ENCODE data around the gene GRP.
"Not testable (repeated sequence)": the region's sequence is repeated elsewhere in the genome, so short reads cannot be mapped to it uniquely, and the experiment has no call there.

The GRP gene

GRCh38 chr18:59229701-59230443 lies 9.9 kb downstream of the GRP start:
- no peak for DNase-seq

DNA sequence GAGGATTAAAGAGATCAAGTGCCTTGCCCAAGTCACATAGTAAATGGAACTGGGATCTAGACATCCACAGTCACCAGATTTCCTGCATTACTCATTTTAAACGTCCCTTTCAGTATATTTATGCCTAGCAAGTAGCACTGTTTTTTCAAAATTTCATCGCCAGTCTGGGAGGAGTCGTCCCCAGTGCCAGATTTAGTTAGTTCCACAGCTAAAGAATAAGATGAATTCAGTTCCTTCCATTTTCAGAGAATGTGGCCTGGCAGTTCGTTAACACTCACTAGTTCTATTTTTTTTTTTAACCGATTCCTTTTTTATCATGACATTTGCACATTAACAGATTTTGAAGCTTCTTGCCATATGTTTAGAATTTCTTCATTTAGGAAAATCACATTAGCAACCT lies 11.2 kb downstream of the GRP start:
- DNase-seq = no peak

- no peak for DNase-seq
Measured at GRCh38 chr18:59231877-59232276, 11.9 kb downstream of the GRP start.

- DNase-seq = no peak
Measured at GRCh38 chr18:59232309-59233016, 12.5 kb downstream of the GRP start.

DNA sequence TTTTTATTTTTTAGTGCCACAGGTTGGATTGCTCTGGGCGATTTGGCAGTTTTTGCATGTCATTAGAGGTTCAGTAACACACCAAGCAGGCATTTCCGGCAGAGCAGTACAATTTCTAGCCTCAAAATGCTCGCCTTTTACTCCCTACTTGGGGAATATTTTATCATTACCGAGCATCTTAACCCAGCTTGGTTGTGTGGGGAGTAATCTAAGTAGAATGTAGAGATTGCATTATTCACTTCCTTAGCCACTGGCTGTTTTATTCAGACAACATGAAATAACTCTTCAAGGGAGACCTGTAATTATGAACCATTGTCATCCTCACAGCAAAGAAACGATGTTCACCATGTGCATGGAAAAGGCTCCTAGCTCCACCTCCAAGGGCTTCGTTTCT lies 13.1 kb downstream of the GRP start:
- no peak for DNase-seq

- no peak for DNase-seq
Measured at GRCh38 chr18:59238385-59238784, 18.4 kb downstream of the GRP start.

DNA sequence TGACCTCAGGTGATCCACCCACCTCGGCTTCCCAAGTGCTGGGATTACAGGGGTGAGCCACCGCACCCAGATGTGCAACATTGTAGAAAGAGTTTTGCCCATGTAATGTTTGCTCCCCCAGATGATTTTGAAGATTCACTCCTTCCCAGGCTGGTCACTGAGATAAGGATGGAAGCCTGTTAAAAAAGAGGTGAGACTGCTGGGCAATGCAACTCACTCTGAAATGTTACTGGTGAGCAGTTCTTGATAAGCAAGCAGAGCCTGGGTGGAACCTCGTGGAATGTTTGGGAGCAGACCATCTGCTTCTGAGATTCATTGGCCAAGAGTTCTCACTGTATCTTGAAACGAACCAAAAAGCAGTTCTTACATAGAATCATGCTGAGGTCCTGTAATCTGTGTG lies 19.7 kb downstream of the GRP start:
- DNase-seq = no peak

DNA sequence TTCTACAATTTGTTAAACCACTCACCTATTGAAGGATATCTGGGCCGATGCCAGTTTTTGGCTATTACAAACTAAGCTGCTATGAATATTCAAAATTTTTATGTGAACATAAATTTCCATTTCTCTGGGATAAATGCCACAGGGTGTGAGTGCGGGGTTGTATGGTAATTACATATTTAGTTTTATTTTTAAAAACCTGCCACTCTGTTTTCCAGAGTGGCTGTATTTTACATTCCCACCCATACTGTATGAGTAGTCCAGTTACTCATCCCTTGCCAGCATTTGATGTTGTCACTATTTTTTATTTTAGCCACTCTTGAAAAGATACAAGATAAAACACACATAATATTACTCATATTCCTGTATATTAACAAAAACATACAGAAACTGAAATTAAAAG lies 22.9 kb downstream of the GRP start:
- no peak for DNase-seq

- DNase-seq = no peak
Measured at GRCh38 chr18:59246796-59247195, 26.8 kb downstream of the GRP start.

DNA sequence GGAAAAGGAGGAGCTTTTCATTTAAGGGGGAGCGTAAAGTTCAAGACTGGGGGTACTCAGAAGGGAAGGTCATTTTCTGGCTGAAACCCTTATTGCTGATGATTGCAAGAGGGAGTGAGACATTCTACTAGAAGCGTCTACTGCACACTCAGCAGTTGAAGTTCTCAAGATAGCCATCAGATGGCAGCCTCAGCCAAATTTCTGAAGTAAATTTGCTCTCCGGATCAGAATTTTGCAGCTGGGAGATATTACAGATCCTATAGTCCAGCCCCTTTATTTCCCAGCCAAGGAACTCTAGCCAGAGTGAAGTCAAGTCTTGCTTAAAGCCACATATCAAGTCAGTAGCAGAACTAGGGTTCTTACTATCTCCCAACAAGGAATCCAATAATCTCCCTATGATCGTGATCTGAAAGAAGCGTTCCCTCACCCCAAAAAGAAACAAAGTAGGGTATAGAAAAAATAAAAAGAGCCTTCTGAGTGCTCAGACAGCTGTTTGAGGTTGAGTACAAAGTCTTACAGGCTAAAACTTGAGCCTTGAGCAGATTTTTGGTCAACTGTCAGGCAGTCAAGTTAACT lies 29.3 kb downstream of the GRP start:
- no peak for DNase-seq

DNA sequence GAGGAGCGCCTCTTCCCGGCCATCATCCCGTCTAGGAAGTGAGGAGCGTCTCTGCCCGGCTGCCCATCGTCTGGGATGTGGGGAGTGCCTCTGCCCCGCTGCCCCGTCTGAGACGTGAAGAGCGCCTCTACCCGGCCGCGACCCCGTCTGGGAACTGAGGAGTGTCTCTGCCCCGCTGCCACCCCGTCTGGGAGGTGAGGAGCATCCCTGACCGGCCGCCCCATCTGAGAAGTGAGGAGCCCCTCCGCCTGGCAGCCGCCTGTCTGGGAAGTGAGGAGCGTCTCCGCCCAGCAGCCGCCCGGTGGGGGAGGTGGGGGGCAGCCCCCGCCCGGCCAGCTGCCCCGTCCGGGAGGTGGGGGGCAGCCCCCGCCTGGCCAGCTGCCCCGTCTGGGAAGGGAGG lies 35.5 kb downstream of the GRP start:
- DNase-seq = not testable (repeated sequence)

GRCh38 chr18:59261842-59262241 lies 41.9 kb downstream of the GRP start:
- DNase-seq = not testable (repeated sequence)

DNA sequence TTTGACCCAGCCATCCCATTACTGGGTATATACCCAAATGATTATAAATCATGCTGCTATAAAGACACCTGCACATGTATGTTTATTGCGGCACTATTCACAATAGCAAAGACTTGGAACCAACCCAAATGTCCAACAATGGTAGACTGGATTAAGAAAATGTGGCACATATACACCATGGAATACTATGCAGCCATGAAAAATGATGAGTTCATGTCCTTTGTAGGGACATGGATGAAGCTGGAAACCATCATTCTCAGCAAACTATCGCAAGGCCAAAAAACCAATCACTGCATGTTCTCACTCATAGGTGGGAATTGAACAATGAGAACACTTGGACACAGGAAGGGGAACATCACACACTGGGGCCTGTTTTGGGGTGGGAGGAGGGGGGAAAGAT lies 42.3 kb downstream of the GRP start:
- DNase-seq = not testable (repeated sequence)

DNA sequence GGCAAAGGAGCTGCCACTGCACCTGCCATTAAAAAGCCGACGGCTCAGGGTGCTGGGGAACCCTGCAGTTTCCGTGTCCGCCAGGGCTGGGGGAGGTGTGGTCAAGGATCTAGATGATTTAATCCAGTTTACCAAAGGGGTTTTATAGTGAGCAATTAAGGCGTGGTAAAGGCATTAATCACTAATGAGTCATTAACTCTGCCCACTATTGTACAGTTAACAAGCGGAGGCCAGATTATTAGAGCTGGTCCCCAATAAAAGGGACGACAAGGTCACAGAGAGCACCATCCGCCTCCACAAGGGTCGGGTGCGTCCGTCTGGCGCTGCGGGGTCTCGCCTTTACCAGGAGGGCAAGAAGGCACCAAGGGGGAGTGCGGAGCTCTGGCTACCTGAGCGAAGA lies 43.7 kb downstream of the GRP start:
- no peak for DNase-seq

DNA sequence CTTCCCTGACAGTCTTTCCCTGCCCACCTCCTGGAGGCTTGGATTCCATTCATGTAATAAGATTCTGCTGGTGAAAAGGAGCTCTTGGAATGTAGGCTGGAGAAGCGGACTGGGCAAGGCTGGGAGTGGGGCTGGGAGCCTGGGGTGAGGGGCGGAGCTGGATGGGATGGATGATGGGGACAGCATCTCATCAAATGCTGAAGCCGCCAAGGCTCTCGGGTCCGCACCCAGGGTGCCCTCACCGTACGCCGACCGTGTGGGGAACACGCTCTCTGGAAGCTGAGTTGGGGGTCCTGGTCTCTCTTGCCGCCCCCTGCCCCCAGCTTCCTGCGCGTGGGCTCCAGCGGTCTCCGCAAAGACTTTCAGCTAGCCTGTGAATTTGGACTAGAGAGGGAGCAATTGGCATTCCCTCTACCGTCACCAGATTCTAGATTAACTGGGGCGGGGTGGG lies 44.2 kb downstream of the GRP start:
- no peak for DNase-seq

GRCh38 chr18:59264651-59265245 lies 44.8 kb downstream of the GRP start:
- DNase-seq = no peak

- peak; percentile 71 for DNase-seq
Measured at GRCh38 chr18:59265246-59265973, 45.5 kb downstream of the GRP start.

DNA sequence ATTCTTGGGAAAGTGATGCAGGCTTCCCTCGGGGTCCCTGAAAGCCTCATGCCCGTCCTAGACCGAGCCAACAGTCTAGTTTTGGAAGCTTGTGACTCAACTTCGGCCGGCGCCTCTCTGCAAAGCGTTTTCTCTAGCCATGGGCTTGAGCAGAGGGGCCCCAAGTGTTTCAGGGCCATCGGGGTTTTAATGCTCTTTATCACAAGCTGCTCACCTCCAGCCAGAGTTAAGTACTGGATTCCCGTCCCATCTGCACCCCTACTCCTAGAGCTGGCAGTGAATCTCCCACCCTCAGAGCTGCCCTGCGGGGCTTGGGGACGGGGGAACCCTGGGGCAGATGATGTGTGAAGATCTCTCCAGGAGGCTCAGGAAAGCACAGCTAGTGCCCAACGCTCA lies 46.0 kb downstream of the GRP start:
- DNase-seq = no peak

DNA sequence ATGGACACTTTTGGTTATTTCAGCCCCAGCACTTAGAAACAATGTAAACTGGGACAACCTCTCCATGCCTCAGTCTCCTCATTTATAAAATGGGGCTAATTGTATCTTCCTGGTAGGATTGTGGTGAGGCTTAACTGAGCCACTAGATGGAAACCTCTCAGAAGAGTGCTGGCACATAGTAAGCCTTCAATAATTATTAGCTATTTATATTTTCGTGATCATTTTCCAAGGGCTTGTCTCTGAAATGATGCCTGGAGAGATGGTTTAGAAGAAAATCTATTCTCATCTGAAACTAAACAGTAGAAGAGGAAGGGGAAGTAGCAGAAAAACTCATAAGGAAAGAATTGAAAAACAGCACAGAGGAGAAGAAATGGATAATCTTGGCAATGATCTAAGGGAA lies 46.5 kb downstream of the GRP start:
- no peak for DNase-seq

GRCh38 chr18:59266886-59267502 lies 47.0 kb downstream of the GRP start:
- no peak for DNase-seq

GRCh38 chr18:59267503-59268126 lies 47.7 kb downstream of the GRP start:
- DNase-seq = peak; percentile 54

DNA sequence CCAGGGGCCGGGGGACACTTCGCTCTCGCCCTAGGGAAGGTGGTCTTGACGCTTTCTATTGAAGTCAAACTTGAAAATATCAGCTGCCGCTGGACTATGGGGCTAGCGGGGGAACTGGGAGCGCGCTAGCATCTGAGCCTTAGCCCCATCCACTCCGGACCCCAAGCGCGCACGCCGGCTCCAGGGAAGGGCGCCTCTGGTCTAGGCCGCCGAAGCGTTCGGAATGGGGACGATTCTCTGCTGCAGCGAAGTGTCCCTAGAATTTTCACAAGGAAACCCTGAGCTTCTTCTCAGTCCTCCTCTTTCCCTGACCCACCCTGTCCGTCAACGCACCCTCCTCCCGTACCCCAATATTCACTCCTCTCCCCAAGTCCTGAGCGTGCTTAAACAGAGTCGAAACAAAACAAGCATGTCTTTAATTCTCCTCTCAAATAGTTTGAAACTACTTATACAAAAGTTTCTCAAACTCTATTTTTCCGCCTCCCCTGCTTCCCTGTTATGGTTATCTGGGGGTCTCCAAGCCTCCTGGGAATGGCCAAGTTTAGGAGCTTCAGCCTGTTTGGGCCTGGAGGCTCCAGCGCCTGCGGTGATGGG lies 48.3 kb downstream of the GRP start:
- DNase-seq = no peak

Measured in activated CD8-positive, alpha-beta memory T cell treated with anti-CD3 and anti-CD28 coated beads, Interleukin-2, amount 50 U/mL, for 48 hours (primary cell).